HG02642 (cell line): ENCODE measurements around the gene EFNA5.

Experiments
- ATAC-seq: cut with Tn5 transposase; IDR thresholded peaks from one replicate; pipeline ENCODE4 v1.9.1; 2021; ENCODE audit warnings: mild to moderate bottlenecking; ENCODE audit not compliant: unreplicated experiment, poor library complexity

EFNA5 gene

GRCh38 chr5:107532169-107532878, 138.4 kb downstream of the EFNA5 start:
- no peak for ATAC-seq

GRCh38 chr5:107531308-107531707, 139.4 kb downstream of the EFNA5 start:
- ATAC-seq, result no peak

GRCh38 chr5:107529618-107530017, 141.1 kb downstream of the EFNA5 start:
- ATAC-seq, result no peak

GRCh38 chr5:107526270-107526937, 144.3 kb downstream of the EFNA5 start:
- ATAC-seq, result no peak

GRCh38 chr5:107524111-107524510, 146.6 kb downstream of the EFNA5 start:
- no peak for ATAC-seq

GRCh38 chr5:107523029-107523680, 147.6 kb downstream of the EFNA5 start:
- no peak for ATAC-seq

GRCh38 chr5:107522456-107522855, 148.3 kb downstream of the EFNA5 start:
- ATAC-seq, result no peak

GRCh38 chr5:107519900-107520354, 150.8 kb downstream of the EFNA5 start:
- ATAC-seq, result peak; percentile 41

- ATAC-seq, result no peak
Measured at GRCh38 chr5:107518616-107519015, 152.1 kb downstream of the EFNA5 start.

GRCh38 chr5:107518190-107518589, 152.5 kb downstream of the EFNA5 start:
- no peak for ATAC-seq

- ATAC-seq, result peak; percentile 51
Measured at GRCh38 chr5:107517185-107518033, 153.3 kb downstream of the EFNA5 start.

- no peak for ATAC-seq
Measured at GRCh38 chr5:107516452-107517184, 154.1 kb downstream of the EFNA5 start.

GRCh38 chr5:107515521-107516080, 155.1 kb downstream of the EFNA5 start:
- ATAC-seq, result no peak

- ATAC-seq, result no peak
Measured at GRCh38 chr5:107514305-107514704, 156.4 kb downstream of the EFNA5 start.

- ATAC-seq, result peak; percentile 55
Measured at GRCh38 chr5:107513337-107514085, 157.2 kb downstream of the EFNA5 start.

- no peak for ATAC-seq
Measured at GRCh38 chr5:107512029-107512428, 158.7 kb downstream of the EFNA5 start.

GRCh38 chr5:107510125-107510524, 160.6 kb downstream of the EFNA5 start:
- ATAC-seq, result no peak

- ATAC-seq, result no peak
Measured at GRCh38 chr5:107508097-107508496, 162.6 kb downstream of the EFNA5 start.
